Effector memory CD4-positive, alpha-beta T cell (primary cell): ENCODE results near the gene CDH4.

ENCODE experiments used
- DNase-seq, 3 donors: peaks; one replicate each; pipeline ENCODE4 v3.0.0-alpha.2; 2020
- H3K27ac ChIP-seq: 2 replicates; pipeline ENCODE4 v1.7.0; 2013; ENCODE audit warnings: mild to moderate bottlenecking, low read length, moderate library complexity; ENCODE audit not compliant: insufficient read depth, poor library complexity, severe bottlenecking
- H3K27me3 ChIP-seq: replicated peaks from 2 replicates; pipeline ENCODE4 v1.7.0; 2013; ENCODE audit warnings: mild to moderate bottlenecking, low read length; ENCODE audit not compliant: insufficient read depth, control insufficient read depth, poor library complexity, severe bottlenecking
- H3K36me3 ChIP-seq: 2 replicates; pipeline ENCODE4 v1.7.0; 2013; ENCODE audit warnings: mild to moderate bottlenecking, low read length, moderate library complexity; ENCODE audit not compliant: control insufficient read depth, insufficient read depth
- H3K4me1 ChIP-seq: 2 replicates; pipeline ENCODE4 v1.7.0; 2013; ENCODE audit warnings: low read length, mild to moderate bottlenecking; ENCODE audit not compliant: control insufficient read depth, insufficient read depth, poor library complexity, severe bottlenecking
- H3K4me3 ChIP-seq: 2 replicates; pipeline ENCODE4 v1.7.0; 2013; ENCODE audit warnings: low read length, low read depth, mild to moderate bottlenecking; ENCODE audit not compliant: insufficient read depth, poor library complexity, severe bottlenecking
- H3K9me3 ChIP-seq: 2 replicates; pipeline ENCODE4 v1.7.0; 2013; ENCODE audit warnings: mild to moderate bottlenecking, low read length, moderate library complexity; ENCODE audit not compliant: control insufficient read depth

CDH4 gene

GRCh38 chr20:61755971-61756845 lies 504.1 kb downstream of the CDH4 start:
- H3K4me1 ChIP-seq, result no peaks in the 10 kb centered on the region
- no peak for DNase-seq
- no peak overlapping the region for H3K4me3 ChIP-seq
- no peaks in the 10 kb centered on the region for H3K9me3 ChIP-seq
- no peaks in the 10 kb centered on the region for H3K27me3 ChIP-seq
- H3K36me3 ChIP-seq, result no peaks in the 10 kb centered on the region
- no peak overlapping the region for H3K27ac ChIP-seq

DNA sequence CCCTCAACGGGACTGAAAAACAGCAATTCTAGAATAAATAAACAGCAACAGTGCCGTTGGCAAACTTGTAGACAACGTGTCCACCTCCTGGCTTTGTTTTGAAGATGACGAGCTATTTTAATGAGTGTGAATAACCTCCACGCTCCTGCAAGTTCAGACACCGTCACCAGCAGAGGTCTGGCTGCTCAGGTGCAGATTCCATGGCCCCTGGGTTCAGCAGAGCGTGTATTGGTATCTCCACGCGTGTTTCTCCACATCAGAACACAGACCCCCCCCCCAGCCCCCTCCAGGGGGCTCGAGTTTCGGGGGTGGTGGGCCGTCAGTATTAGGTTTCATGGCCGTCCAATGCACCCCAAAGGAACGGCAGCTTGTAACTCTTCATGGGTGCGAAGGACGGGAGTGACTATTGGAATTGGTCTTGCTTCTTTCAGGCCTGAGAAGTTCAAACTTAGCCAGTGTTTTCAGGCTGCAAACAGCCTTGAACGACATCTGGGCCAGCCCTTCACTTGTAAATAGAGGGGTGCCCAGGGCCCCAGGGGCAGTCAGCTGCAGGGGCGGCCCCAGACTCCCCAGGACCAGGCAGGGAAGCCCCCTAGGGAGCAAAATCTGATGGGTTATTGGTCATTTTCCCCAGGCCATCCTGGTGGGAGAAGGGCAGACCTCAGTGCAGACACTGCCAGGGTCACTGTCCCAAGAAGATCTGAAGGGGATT lies 505.1 kb downstream of the CDH4 start:
- no peaks in the 10 kb centered on the region for H3K4me1 ChIP-seq
- H3K27ac ChIP-seq, result no peak overlapping the region
- H3K4me3 ChIP-seq, result no peak overlapping the region
- no peak for DNase-seq
- no peaks in the 10 kb centered on the region for H3K9me3 ChIP-seq
- no peaks in the 10 kb centered on the region for H3K27me3 ChIP-seq
- H3K36me3 ChIP-seq, result no peaks in the 10 kb centered on the region

- Histone ChIP-seq H3K9me3 (no peaks in the 10 kb centered on the region), H3K4me3 (no peak overlapping the region), H3K36me3 (no peaks in the 10 kb centered on the region), H3K27ac (no peak overlapping the region), H3K4me1 (no peaks in the 10 kb centered on the region), H3K27me3 (no peaks in the 10 kb centered on the region)
- no peak for DNase-seq
Observed at GRCh38 chr20:61757678-61758563, 505.9 kb downstream of the CDH4 start.

DNA sequence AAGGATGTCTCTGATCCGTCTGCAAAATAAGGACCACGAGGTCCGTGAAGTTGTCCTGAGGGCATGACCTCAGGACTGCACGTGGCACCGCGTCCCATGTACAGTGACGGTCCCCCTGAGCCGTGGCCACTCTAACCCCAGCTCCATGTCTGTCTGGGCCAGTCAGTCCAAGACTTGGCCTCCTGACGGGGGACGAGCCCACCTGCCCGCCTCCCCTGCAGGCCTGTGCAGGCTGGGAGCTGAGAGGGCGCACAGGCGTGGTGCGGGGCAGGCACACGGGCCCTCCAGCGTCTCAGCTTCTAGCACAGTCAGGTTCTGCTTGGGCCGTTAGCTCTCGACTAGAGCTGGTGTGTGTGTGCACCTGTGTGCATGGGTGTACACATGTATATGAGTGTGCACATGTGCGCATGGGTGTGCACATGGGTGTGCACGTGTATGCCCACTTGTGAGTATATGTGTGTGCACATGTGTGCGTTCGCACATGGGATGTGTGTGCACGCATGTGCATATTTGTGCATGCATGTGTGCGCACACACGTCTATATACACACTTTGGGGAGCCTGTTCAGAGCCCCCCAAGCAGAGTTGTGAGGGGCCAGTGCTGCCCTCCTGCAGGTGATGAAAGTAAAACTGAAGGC lies 506.6 kb downstream of the CDH4 start:
- Histone ChIP-seq H3K4me3 (no peak overlapping the region), H3K27ac (no peak overlapping the region), H3K27me3 (no peaks in the 10 kb centered on the region), H3K4me1 (no peaks in the 10 kb centered on the region), H3K9me3 (no peaks in the 10 kb centered on the region), H3K36me3 (no peaks in the 10 kb centered on the region)
- DNase-seq, result no peak

DNA sequence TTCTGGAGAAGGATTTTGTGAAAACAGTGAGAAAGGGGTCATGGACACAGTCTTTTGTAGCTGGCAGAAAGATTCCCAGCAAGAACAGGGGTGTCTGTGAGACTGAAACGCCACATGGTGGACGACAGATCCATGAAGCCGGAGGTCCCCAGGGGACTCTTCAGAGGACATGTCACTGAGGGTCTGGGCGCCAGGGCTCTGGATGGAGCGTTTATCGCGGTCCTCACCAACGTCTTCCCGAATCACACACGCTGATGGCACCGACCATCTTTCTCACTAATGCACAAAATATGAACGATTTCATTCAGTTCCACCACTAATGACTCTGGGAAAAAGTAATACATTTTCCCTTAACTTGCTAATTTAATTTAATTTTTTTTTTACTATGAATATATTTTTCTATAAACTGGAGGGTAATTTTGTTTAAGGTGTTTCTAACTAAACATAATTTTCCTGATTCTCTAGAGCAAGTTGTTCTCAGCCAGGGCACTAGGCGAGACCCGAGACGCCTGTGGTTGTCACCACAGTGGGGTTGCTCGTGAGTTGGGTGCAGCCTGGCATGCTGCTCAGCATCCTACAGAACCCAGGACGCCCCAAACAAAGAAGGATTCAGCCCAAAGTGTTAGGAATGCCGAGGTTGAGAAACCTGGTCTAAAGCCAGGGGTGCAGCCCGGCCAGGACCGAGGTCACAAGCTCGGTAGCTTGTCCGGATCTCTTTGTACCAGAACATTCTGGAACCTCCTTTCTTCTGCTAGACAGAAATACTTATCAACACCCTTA lies 507.4 kb downstream of the CDH4 start:
- Histone ChIP-seq H3K4me1 (no peaks in the 10 kb centered on the region), H3K9me3 (no peaks in the 10 kb centered on the region), H3K27me3 (no peaks in the 10 kb centered on the region), H3K27ac (no peak overlapping the region), H3K4me3 (no peak overlapping the region), H3K36me3 (no peaks in the 10 kb centered on the region)
- no peak for DNase-seq

DNA sequence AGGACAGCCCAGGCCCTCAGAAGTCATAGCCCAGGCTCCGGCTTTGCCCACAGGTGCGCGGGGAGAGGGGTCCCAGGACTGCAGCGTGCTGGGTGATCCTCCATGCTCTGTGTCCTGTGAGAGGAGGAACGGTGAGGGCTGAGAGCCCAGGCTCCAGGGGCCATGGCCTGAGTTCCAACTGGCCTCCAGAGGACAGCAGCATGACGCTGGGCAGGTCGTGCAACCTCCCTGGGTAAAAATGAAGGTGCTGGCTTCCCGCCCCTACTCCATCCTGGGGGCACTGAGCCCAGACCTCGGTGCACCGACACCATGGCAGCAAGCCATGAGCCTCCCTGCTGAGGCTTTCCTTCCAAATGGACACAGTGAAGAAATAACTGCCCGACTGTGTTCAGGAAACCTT lies 508.3 kb downstream of the CDH4 start:
- no peak overlapping the region for H3K27ac ChIP-seq
- no peaks in the 10 kb centered on the region for H3K27me3 ChIP-seq
- DNase-seq, result no peak
- no peaks in the 10 kb centered on the region for H3K4me1 ChIP-seq
- no peak overlapping the region for H3K4me3 ChIP-seq
- no peaks in the 10 kb centered on the region for H3K36me3 ChIP-seq
- H3K9me3 ChIP-seq, result no peaks in the 10 kb centered on the region

DNA sequence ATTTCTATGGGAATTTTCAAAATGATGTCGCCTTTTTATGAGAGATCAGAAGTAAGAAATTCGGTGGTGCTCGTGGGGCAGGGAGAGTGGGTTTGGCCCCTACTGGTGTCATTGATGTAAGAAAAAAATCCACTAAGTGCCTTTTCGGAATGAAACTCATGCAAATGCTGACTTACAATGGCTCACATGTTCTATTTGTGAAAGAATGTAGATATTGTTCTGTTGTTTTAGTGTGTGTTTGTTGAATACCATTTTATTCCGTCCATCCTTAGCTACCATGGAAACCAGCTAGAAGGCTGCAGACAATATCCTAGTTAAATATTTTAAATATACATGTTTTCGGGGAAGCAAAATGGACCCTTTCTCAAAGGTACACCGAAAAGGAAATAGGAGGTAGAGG lies 508.7 kb downstream of the CDH4 start:
- DNase-seq, result no peak
- Histone ChIP-seq H3K9me3 (no peaks in the 10 kb centered on the region), H3K4me1 (no peaks in the 10 kb centered on the region), H3K4me3 (no peak overlapping the region), H3K27me3 (no peaks in the 10 kb centered on the region), H3K27ac (no peak overlapping the region), H3K36me3 (no peaks in the 10 kb centered on the region)

GRCh38 chr20:61761453-61762166 lies 509.5 kb downstream of the CDH4 start:
- H3K27ac ChIP-seq, result no peak overlapping the region
- no peaks in the 10 kb centered on the region for H3K36me3 ChIP-seq
- no peaks in the 10 kb centered on the region for H3K9me3 ChIP-seq
- no peaks in the 10 kb centered on the region for H3K27me3 ChIP-seq
- H3K4me3 ChIP-seq, result no peak overlapping the region
- DNase-seq, result no peak
- H3K4me1 ChIP-seq, result no peaks in the 10 kb centered on the region
